Coronary artery (tissue), 2 donors: ENCODE measurements around the gene KAZN.

Experiments
- DNase-seq: peaks from one replicate; pipeline ENCODE4 v3.0.0-alpha.2; 2017; ENCODE audit warnings: low spot score
- H3K27ac ChIP-seq, 2 donors: fragments of 200-600 bp; sonication (generic); one replicate each; pipeline ENCODE4 v1.5.1; 2016 to 2019
- H3K4me3 ChIP-seq: fragments of 200-600 bp; sonication (generic); 2 replicates; pipeline ENCODE4 v1.5.1; 2016; ENCODE audit warnings: mild to moderate bottlenecking, moderate library complexity
- CTCF ChIP-seq: fragments of 200-600 bp; sonication (generic); IDR thresholded peaks from one replicate; pipeline ENCODE4 v1.5.1; 2019; ENCODE audit warnings: antibody characterized with exemption

Gene KAZN

DNA sequence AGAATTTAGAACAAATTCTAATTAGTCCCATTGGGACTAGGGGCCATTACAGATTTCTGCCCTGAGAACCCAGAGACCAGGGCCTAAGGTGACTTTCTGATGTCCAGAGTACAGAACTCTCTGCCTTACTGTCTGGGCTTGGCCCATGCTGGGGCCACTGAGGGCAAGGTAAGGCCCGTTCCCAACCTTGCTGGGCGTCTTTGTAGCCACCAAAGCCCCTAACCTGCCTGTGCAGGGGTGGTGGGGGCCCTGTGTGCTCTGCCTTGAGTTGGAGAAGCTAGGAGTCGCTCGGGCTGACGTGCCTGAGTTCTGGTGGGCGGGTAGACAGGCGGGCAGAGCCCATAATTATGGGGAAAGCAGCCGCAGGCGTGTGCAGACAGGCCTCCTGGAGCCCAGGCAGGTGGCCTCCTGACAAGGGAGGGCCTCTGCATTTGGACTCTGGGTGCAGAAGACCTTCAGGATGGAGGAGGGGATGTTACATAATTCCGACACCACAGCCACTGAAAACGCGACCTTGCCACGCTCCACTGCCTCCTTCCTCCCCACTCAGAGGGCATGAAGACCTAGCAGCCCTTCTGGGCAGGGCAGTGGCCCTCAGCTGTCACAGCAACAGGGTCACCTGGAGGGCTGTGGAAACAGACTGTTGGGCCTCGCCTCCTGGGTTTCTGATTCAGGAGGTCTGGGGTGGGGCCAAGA lies 315.1 kb downstream of the KAZN start:
- TF ChIP-seq CTCF, result no peak
- DNase-seq, result no peak
- no peak overlapping the region for H3K4me3 ChIP-seq
- peak overlapping the region in 1 of 2 donors; percentile 41 for H3K27ac ChIP-seq

- no peak for TF ChIP-seq CTCF
- H3K4me3 ChIP-seq, result no peak overlapping the region
- DNase-seq, result no peak
- H3K27ac ChIP-seq, result no peak overlapping the region
These were observed 316.0 kb downstream of the KAZN start for GRCh38 chr1:14914351-14914988.

DNA sequence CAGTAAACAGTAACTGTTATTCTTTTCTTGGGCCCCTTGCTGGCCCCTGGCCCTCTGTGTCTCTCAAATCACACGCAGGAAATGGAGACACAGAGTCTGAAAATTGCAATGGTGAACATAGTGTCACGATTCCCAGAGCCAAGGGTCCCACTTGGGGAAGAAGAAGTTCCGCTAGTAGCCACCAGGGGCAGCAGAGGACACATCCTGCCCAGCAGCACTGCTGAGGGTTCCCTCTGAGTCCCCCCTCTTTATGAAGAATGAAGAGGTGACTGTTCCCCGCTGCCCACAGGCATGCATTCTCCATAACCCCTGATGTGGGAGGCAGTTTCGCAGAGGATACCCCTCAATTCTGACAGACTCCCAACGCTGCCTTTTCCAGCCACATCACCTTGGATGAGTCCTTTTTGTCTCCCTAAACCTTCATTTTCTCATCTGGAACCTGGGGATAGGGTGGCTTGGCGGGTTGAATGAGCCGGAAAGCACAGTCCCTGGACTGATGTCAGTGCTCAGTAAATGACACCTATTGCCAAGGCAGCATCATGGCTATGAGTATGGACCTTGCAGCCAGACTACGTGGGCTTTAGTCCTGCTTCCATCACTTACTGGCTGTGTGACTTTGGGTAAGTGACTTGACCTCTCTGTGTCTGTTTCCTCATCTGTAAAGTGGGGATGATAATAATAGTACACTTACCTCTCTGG lies 317.0 kb downstream of the KAZN start:
- H3K27ac ChIP-seq, result no peak overlapping the region
- H3K4me3 ChIP-seq, result no peak overlapping the region
- DNase-seq, result no peak
- peak; percentile 91 for TF ChIP-seq CTCF

DNA sequence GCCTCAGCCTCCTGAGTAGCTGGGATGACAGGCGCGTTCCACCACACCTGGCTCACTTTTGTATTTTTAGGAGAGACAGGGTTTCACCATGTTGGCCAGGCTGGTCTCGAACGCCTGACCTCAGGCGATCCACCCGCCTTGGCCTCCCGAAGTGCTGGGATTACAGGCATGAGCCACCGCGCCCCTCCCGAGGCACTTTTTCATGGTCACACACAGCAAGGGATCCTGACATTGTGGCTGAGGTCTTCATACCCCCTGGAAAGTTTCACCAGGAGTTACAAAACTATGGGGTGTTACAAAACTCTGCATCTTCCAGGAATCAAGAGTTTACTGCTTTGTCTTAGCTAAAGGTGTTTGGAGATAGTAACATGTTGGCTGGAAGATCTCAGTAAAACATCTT lies 320.8 kb downstream of the KAZN start:
- no peak for TF ChIP-seq CTCF
- H3K4me3 ChIP-seq, result no peak overlapping the region
- no peak for DNase-seq
- H3K27ac ChIP-seq, result no peak overlapping the region

DNA sequence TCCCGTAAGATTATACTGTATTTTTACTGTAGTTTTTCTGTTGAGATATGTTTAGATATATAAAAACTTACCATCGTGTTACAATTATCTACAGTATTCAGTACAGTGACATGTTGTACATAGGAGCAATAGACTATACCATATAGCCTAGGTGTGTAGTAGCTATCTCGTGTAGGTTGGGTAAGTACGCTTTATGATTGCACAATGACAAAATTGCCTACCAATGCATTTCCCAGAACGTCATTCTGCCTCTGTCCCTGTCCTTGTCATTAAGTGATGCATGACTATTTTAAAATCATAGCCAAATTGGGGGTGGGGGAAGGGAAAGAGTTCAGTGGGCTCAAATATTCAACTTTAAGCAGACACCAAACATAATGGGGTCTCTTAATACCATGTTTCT lies 321.3 kb downstream of the KAZN start:
- DNase-seq, result no peak

DNA sequence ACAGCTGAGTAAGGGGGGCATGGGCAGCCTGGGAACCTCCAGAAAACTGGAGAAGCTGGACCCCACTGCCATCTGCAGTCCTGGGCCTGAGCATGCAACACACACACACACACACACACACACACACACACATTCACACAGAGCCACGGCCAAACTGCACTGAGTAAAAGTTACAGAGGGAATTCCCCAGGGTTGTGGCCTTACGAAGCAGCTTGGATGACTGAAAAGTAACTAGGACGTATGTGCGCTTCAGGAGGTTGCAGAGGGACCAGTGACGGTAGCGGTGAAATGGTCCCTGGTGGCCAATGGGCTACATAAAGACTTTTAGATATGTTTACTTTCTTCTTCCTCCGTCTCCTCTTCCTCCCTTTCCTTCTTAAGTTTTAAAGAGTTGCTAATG lies 322.6 kb downstream of the KAZN start:
- Histone ChIP-seq H3K4me3 (no peak overlapping the region), H3K27ac (no peak overlapping the region)
- TF ChIP-seq CTCF, result no peak
- no peak for DNase-seq

More for the DNA sequence above, 321.3 kb downstream of the KAZN start:
- H3K27ac ChIP-seq, result no peak overlapping the region
- no peak overlapping the region for H3K4me3 ChIP-seq
- TF ChIP-seq CTCF, result no peak
